Measurements from ENCODE around the gene RBP3. TPM values are rescaled to one million over a fixed set of nuclear protein-coding genes. Genes with fewer than 3 reads are reported as not detected.

Gene RBP3
- total and polyA plus RNA-seq, 3 donors from 2014 or later = 0.09 to 0.25 TPM; not detected in 1

DNA sequence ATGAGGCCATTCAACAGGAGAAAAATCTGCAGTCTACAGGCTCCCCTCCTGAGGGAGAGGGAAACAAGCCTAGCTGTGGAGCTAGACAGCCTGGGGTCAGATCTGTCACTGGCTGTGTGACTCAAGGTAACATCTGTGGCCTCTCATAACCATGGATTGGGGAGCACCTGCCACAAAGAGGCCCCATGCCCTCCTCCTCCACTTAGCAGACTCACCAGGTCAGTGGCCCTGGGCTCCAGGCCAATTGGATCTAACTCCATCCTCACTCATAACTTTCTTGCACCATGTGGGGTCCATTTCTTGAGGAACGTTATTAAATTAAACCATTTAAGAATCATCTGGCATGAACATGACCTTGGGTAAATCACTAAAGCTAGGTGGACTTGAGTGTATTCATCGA is 46.3 kb upstream of the RBP3 start:
- TF ChIP-seq, protein P1, sequence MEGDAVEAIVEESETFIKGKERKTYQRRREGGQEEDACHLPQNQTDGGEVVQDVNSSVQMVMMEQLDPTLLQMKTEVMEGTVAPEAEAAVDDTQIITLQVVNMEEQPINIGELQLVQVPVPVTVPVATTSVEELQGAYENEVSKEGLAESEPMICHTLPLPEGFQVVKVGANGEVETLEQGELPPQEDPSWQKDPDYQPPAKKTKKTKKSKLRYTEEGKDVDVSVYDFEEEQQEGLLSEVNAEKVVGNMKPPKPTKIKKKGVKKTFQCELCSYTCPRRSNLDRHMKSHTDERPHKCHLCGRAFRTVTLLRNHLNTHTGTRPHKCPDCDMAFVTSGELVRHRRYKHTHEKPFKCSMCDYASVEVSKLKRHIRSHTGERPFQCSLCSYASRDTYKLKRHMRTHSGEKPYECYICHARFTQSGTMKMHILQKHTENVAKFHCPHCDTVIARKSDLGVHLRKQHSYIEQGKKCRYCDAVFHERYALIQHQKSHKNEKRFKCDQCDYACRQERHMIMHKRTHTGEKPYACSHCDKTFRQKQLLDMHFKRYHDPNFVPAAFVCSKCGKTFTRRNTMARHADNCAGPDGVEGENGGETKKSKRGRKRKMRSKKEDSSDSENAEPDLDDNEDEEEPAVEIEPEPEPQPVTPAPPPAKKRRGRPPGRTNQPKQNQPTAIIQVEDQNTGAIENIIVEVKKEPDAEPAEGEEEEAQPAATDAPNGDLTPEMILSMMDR (IDR thresholded peaks at IDR 0.05) = no peak
- no peak for TF ChIP-seq POLR2A (IDR thresholded peaks at IDR 0.05)
- WGBS, 2 donors = 59 to 65% methylated on average over 2 of the region's 2 CpGs
- Histone ChIP-seq H3K4me3 (peak overlapping the region in 1 of 2 donors; percentile 72), H3K9me3 (no peaks in the 10 kb centered on the region), H3K4me1 (peaks cover 18% of the 10 kb centered on the region), H3K36me3 (ENCODE audit: low read depth, missing control alignments) (no peaks in the 10 kb centered on the region), H3K27ac (peak overlapping the region in 1 of 2 donors; percentile 14), H3K27me3 (no peaks in the 10 kb centered on the region)
- intact Hi-C loops (cut with DNase I; ENCODE audit: low total_unique reads) = no loop called here
- no peak for DNase-seq

DNA sequence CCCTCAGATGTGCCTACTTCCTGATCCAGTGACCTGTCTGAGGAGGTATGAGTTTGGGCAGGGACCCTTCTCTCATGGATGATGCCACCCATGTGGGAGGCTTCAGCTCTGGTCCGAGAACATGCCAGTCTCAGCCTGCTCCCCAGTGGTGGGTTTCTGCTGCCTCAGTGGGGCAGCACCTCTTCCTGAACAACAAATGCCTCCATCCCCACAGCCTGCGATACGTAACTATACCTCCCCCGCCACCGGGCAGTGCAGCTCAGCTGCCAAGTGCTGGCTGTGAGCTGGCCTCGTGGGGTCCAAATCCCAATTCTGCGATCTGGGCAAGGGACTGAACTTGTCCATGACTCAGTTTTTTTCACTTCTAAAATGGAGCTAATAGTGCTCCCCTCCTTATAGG is 45.1 kb upstream of the RBP3 start:
- intact Hi-C loops (cut with DNase I; ENCODE audit: low total_unique reads) = no loop called here
- TF ChIP-seq POLR2A (IDR thresholded peaks at IDR 0.05) = no peak
- TF ChIP-seq, protein P1 (IDR thresholded peaks at IDR 0.05) = no peak
- Histone ChIP-seq H3K27me3 (no peaks in the 10 kb centered on the region), H3K27ac (no peak overlapping the region), H3K9me3 (no peaks in the 10 kb centered on the region), H3K4me1 (peaks cover 9% of the 10 kb centered on the region), H3K4me3 (no peak overlapping the region), H3K36me3 (ENCODE audit: low read depth, missing control alignments) (no peaks in the 10 kb centered on the region)
- 83 to 87% methylated on average over 7 of the region's 7 CpGs for WGBS, 2 donors
- no peak for DNase-seq

DNA sequence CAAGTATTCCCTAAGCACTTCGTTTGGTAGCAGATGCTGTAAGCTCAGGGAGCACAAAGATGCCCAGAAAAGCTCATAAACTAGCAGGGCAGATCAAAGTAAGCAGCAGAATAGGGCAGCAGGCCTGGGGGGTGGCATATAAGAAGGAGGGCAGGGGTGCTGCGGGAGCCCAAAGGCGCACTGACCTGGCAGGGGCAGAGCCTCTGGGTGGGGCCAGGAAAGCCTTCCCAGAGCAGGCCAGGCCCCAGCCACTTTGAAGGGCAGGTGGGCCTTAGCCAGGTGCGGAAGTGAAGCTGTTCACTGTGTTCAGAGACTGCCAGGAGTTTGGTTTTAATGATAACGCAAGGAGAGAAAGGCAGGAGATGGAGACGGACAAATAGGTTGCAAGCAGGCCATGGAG is 44.3 kb upstream of the RBP3 start:
- Histone ChIP-seq H3K4me1 (peaks cover 9% of the 10 kb centered on the region), H3K27ac (no peak overlapping the region), H3K4me3 (no peak overlapping the region), H3K27me3 (no peaks in the 10 kb centered on the region), H3K36me3 (ENCODE audit: low read depth, missing control alignments) (no peaks in the 10 kb centered on the region), H3K9me3 (no peaks in the 10 kb centered on the region)
- TF ChIP-seq, protein P1 (IDR thresholded peaks at IDR 0.05) = no peak
- no peak for TF ChIP-seq POLR2A (IDR thresholded peaks at IDR 0.05)
- no peak for DNase-seq
- WGBS, 2 donors = 91 to 93% methylated on average over 6 of the region's 6 CpGs
- intact Hi-C loops (cut with DNase I; ENCODE audit: low total_unique reads) = no loop called here

- H3K27me3 ChIP-seq = no peaks in the 10 kb centered on the region
- intact Hi-C loops (cut with DNase I; ENCODE audit: low total_unique reads) = no loop called here
- H3K36me3 ChIP-seq (ENCODE audit: low read depth, missing control alignments) = no peaks in the 10 kb centered on the region
- no peak overlapping the region for H3K27ac ChIP-seq
- no peaks in the 10 kb centered on the region for H3K9me3 ChIP-seq
- DNase-seq = no peak
- 50 to 83% methylated on average over 2 of the region's 2 CpGs for WGBS, 2 donors
- H3K4me3 ChIP-seq = no peak overlapping the region
- no peak for TF ChIP-seq POLR2A (IDR thresholded peaks at IDR 0.05)
- TF ChIP-seq, protein P1 (IDR thresholded peaks at IDR 0.05) = no peak
- peaks cover 4% of the 10 kb centered on the region for H3K4me1 ChIP-seq
These were observed 42.6 kb upstream of the RBP3 start for GRCh38 chr10:47305566-47305965.

DNA sequence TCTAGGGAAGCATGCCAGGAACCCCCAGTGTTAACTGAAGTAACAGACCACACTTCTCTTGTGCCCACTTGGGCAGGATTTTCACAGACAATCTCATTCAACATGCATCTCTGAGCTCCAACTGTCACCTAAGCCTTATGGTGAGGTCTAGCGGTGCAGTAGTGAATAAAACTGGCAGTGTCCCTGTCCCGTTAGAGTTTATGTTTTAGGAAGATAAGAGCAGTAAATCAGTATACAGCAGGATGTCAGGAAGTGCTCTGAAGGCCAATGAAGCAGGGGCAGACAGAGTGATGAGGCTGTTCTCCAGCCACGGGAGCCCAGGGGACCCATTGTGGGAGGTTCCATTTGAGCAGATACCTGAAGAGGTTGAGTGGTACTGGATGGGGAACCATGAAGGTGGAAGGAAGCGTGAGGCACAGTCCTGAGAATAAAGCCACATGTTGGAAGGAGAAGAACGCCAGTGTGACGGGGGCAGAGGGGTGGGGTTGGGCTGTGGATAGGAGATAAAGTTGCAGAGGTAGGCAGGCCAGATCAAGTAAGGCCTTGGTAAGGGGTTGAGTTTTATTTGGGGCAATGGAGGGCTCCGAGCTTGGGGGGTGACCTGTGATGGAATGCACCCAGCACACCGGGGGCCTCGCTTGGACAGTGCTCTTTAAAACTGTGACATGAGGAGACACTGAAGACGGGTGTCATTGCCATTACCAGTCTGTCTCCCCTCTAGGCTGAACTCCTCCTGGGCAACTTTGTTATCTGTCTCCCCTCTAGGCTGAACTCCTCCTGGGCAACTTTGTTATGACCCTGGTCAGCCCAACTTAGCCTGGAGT is 41.6 kb upstream of the RBP3 start:
- Histone ChIP-seq H3K27ac (no peak overlapping the region), H3K27me3 (no peaks in the 10 kb centered on the region), H3K36me3 (ENCODE audit: low read depth, missing control alignments) (no peaks in the 10 kb centered on the region), H3K9me3 (no peaks in the 10 kb centered on the region), H3K4me1 (peaks cover 3% of the 10 kb centered on the region), H3K4me3 (no peak overlapping the region)
- TF ChIP-seq, protein P1 (IDR thresholded peaks at IDR 0.05) = no peak
- TF ChIP-seq POLR2A (IDR thresholded peaks at IDR 0.05) = no peak
- no peak for DNase-seq
- 69 to 74% methylated on average over 9 to 10 of the region's 10 CpGs for WGBS, 2 donors
- intact Hi-C loops (cut with DNase I; ENCODE audit: low total_unique reads) = no loop called here
